DND-41 (cell line): ENCODE results near the gene MKI67.

Experiments used
- ATAC-seq: fragments of 200-7000 bp; cut with Tn5 transposase; 3 replicates; pipeline ENCODE4 v1.9.1; 2021; ENCODE audit warnings: low read depth; ENCODE audit not compliant: insufficient read depth
- DNase-seq: peaks from one replicate; pipeline ENCODE4 v3.0.0-alpha.2; 2020
- H2AFZ ChIP-seq: 2 replicates; pipeline ENCODE4 v1.6.0; 2012; ENCODE audit warnings: low read depth, low read length
- H3K27ac ChIP-seq: 2 replicates; pipeline ENCODE4 v1.5.1; 2012; ENCODE audit warnings: low read length, inconsistent platforms
- H3K27me3 ChIP-seq: fragments of 200-600 bp; sonication (generic); 2 replicates; pipeline ENCODE4 v1.6.0; 2012; ENCODE audit warnings: low read length, mild to moderate bottlenecking, inconsistent platforms; ENCODE audit not compliant: insufficient read depth, poor library complexity
- H3K36me3 ChIP-seq: 2 replicates; pipeline ENCODE4 v1.5.1; 2012; ENCODE audit warnings: low read length, inconsistent platforms; ENCODE audit not compliant: insufficient read depth
- H3K4me1 ChIP-seq: 2 replicates; pipeline ENCODE4 v1.5.1; 2012; ENCODE audit warnings: mild to moderate bottlenecking, low read length; ENCODE audit not compliant: insufficient read depth
- H3K4me2 ChIP-seq: 2 replicates; pipeline ENCODE4 v1.6.0; 2012; ENCODE audit warnings: mild to moderate bottlenecking, moderate library complexity, low read length, inconsistent platforms; ENCODE audit not compliant: insufficient read depth
- H3K4me3 ChIP-seq, 2 experiments: fragments of 200-600 bp in 1 of 2; shearing (Covaris generic) in 1 of 2; 2 replicates each; pipeline ENCODE4 v1.5.1; 2012 to 2016; ENCODE audit warnings: inconsistent platforms in 2 of 2, low read length in 2 of 2, mild to moderate bottlenecking in 2 of 2, low read depth in 1 of 2, moderate library complexity in 1 of 2
- H3K79me2 ChIP-seq: 2 replicates; pipeline ENCODE4 v1.6.0; 2012; ENCODE audit warnings: low read length, inconsistent platforms; ENCODE audit not compliant: insufficient read depth
- H3K9ac ChIP-seq: 2 replicates; pipeline ENCODE4 v1.6.0; 2012; ENCODE audit warnings: low read depth, mild to moderate bottlenecking, inconsistent platforms, low read length, moderate library complexity
- H3K9me3 ChIP-seq: 2 replicates; pipeline ENCODE4 v1.5.1; 2012; ENCODE audit warnings: low read length, moderate library complexity, mild to moderate bottlenecking, inconsistent platforms; ENCODE audit not compliant: insufficient read depth, severe bottlenecking
- H4K20me1 ChIP-seq: 2 replicates; pipeline ENCODE4 v1.6.0; 2012; ENCODE audit warnings: low read length; ENCODE audit not compliant: insufficient read depth
- CTCF ChIP-seq: IDR thresholded peaks from 2 replicates; pipeline ENCODE4 v1.5.1; 2012; ENCODE audit warnings: borderline replicate concordance, low read length, moderate library complexity, mild to moderate bottlenecking; ENCODE audit not compliant: poor library complexity, severe bottlenecking; ENCODE audit errors: extremely low read depth
- EZH2 ChIP-seq: IDR thresholded peaks from 3 replicates; pipeline ENCODE4 v1.6.1; 2012; ENCODE audit warnings: borderline replicate concordance, low read depth, mild to moderate bottlenecking, moderate library complexity, low read length, inconsistent platforms; ENCODE audit not compliant: severe bottlenecking

The MKI67 gene

GRCh38 chr10:128087884-128088709 lies 38.1 kb downstream of the MKI67 start:
- H2AFZ ChIP-seq: no peak overlapping the region
- no peak overlapping the region for H3K4me2 ChIP-seq
- H4K20me1 ChIP-seq: no peaks in the 10 kb centered on the region
- H3K79me2 ChIP-seq: no peaks in the 10 kb centered on the region
- no peak overlapping the region for H3K27ac ChIP-seq
- H3K9ac ChIP-seq: no peak overlapping the region
- peak; percentile 76 for ATAC-seq
- no peaks in the 10 kb centered on the region for H3K36me3 ChIP-seq
- no peak overlapping the region for H3K4me3 ChIP-seq
- no peaks in the 10 kb centered on the region for H3K27me3 ChIP-seq
- peak; percentile 48 for DNase-seq
- H3K4me1 ChIP-seq: peaks cover 15% of the 10 kb centered on the region
- TF ChIP-seq CTCF (peak; percentile 57), EZH2 (no peak)
- no peaks in the 10 kb centered on the region for H3K9me3 ChIP-seq

GRCh38 chr10:128087146-128087883 lies 38.9 kb downstream of the MKI67 start:
- Histone ChIP-seq H3K36me3 (no peaks in the 10 kb centered on the region), H3K27me3 (no peaks in the 10 kb centered on the region), H4K20me1 (no peaks in the 10 kb centered on the region), H3K79me2 (no peaks in the 10 kb centered on the region), H3K4me1 (peaks cover 15% of the 10 kb centered on the region), H2AFZ (no peak overlapping the region), H3K9ac (no peak overlapping the region), H3K4me2 (no peak overlapping the region), H3K27ac (no peak overlapping the region), H3K9me3 (no peaks in the 10 kb centered on the region), H3K4me3 (no peak overlapping the region)
- ATAC-seq (no peak), DNase-seq (no peak)
- TF ChIP-seq CTCF (no peak), EZH2 (no peak)

GRCh38 chr10:128086003-128086863 lies 40.0 kb downstream of the MKI67 start:
- H4K20me1 ChIP-seq: no peaks in the 10 kb centered on the region

More at GRCh38 chr10:128086003-128086863, 40.0 kb downstream of the MKI67 start:
- no peak for ATAC-seq
- Histone ChIP-seq H3K36me3 (no peaks in the 10 kb centered on the region), H3K9me3 (no peaks in the 10 kb centered on the region), H3K4me2 (no peak overlapping the region), H3K4me3 (no peak overlapping the region), H3K79me2 (no peaks in the 10 kb centered on the region), H3K9ac (no peak overlapping the region), H3K27me3 (no peaks in the 10 kb centered on the region), H3K4me1 (peaks cover 15% of the 10 kb centered on the region), H3K27ac (no peak overlapping the region), H2AFZ (no peak overlapping the region)
- no peak for DNase-seq
- TF ChIP-seq CTCF: no peak
- no peak for TF ChIP-seq EZH2
